Measurements from ENCODE around the gene VPS9D1. TPM values are rescaled to one million over a fixed set of nuclear protein-coding genes. Genes with fewer than 3 reads are reported as not detected.
A peak's percentile ranks its signal among the peaks of the same experiment; 100 is the strongest.
"Not testable (repeated sequence)": the region's sequence is repeated elsewhere in the genome, so short reads cannot be mapped to it uniquely, and the experiment has no call there.

Gene VPS9D1
- total RNA-seq, 1 donor from 2014 or later = 14.2 TPM

DNA sequence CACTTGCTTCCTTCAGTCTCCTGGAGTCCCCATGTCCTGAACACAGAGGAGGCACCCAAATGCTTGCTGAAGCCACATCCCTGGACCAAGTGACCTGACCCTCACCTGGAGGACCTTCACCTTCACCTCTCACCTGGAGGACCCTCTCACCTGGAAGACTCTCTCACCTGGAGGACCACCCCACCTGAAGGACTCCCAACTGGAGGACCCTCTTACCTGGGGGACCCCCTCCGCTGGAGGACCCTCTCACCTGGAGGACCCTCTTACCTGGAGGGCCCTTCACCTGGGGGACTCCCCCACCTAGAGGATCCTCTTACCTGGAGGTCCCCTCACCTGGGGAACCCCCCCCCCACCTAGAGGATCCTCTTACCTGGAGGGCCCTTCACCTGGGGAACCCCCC is 34.8 kb downstream of the VPS9D1 start:
- ATAC-seq (peak; percentile 14), DNase-seq (ENCODE audit: low spot score) (no peak)
- intact Hi-C loops (cut with DNase I) = no loop called here

DNA sequence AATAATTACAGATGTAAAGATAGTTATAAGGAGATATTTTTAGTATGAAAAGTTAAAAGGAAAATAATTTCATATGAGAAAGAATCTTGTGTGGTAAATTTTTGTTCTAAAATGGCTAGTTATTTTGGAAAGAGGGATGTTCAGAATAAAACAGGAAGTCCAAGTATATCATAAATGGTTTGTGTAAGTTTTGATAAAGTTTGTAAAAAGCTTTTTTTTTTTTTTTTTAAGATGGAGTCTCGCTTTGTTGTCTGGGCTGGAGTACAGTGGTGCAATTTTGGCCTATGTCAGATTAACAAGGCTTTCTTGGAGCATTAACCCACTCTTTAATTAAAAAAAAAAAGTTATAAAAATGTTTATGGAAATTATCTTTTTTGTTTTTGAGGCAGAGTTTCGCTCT is 42.4 kb downstream of the VPS9D1 start:
- DNase-seq (ENCODE audit: low spot score) (no peak), ATAC-seq (no peak)
- intact Hi-C loops (cut with DNase I) = no loop called here

DNA sequence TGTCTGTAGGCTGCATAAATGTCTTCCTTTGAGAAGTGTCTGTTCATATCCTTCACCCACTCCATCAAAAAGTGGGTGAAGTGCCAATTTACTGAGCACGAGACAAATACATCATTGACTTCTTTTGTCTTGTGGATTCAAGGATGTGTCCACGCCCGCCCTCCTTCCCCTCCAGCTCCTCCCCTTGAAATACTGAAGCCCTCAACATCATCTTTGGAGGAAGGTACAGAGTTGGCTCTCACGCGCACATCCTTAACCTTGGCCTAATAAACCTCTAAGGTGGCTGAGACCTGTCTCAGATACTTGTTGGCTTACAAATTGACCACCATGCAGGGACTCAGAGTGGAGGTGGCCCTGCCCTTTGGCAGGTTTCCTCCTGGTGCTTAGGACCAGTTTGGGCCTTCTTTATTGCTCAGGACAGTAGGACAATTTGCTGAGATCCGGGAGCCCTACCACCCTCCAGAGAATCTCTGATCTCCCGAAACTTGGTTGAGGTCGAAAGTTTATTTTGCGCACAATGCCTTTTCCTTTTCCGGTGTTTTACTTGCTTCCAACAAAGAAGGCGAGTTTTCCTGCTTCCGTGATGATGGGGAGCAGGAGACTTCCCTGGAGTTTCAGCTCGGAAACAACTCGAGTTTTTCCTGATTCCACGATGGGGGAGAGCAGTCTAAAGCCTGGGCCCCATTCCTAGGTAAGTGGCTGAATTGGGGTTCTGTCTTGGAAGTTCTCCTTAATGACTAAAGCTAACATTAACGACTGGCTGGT is 48.3 kb downstream of the VPS9D1 start:
- no peak for ATAC-seq
- intact Hi-C loops (cut with DNase I) = no loop called here

DNA sequence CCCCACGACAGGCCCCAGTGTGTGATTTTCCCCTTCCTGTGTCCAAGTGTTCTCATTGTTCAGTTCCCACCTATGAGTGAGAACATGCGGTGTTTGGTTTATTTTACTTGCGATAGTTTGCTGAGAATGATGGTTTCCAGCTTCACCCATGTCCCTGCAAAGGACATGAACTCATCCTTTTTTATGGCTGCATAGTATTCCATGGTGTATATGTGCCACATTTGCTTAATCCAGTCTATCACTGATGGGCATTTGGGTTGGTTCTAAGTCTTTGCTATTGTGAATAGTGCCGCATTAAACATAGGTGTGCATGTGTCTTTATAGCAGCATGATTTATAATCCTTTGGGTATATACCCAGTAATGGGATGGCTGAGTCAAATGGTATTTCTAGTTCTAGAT is 49.1 kb downstream of the VPS9D1 start:
- intact Hi-C loops (cut with DNase I); ATAC-seq; DNase-seq (ENCODE audit: low spot score): not testable (repeated sequence)

More for the DNA sequence above, 48.3 kb downstream of the VPS9D1 start:
- no peak for DNase-seq (ENCODE audit: low spot score)

DNA sequence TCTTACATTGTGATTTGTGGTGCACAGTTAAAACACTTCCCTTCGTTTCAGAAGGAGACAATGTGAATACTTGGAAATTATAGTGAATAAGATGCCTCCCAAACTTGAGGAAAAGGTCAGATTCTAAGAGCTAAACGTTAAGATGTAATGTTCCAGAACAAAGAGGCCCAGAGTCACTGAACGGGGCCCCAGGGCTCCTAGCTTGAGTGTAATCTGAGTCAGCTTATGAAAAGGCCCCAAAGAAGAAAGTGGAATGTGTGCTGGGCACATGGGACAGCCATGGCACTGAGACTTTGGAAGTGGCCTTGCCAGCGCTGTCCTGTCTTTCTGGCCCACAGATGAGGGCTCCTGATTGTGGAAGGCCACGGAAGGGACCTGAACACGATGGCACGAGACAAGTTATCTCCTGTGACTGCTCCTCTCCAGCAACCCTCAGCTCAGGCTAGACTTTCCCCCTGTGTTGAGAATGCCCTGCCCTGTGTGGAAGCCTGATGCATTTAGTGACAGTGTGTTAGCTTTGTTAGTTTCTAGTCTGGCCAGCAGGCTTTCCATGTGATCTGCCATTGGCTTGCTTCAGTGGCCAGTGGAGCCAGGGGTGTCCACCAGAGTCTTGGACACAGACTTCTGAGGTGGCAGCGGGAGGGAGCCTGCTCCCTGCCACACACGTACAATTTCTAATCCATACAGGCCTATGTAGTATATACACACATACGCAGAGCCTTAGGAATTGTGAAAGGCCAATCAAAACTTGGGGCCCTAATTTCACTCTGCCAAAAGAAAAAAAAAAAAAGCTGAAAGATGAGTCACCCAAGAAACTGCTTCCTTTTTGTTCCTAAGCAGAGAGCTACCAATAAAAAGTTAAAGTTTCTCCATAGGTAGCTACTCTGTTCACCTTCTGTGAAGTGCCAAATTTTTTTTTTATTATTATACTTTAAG is 49.9 kb downstream of the VPS9D1 start:
- no peak for ATAC-seq
- intact Hi-C loops (cut with DNase I) = no loop called here
- no peak for DNase-seq (ENCODE audit: low spot score)

DNA sequence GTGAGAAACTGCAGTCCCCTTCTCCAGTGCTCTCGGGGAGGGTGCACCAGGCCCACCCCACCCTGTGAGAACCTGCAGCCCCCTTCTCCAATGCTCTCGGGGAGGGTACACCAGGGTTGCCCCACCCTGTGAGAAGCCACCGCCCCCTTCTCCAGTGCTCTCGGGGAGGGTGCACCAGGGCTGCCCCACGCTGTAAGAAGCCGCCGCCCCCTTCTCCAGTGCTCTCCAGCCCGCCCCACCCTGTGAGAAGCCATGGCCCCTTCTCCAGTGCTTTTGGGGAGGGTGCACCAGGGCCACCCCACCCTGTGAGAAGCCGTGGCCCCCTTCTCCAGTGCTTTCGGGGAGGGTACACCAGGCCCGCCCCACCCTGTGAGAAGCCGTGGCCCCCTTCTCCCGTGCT is 50.9 kb downstream of the VPS9D1 start:
- DNase-seq (ENCODE audit: low spot score) (no peak), ATAC-seq (no peak)
- intact Hi-C loops (cut with DNase I) = no loop called here

DNA sequence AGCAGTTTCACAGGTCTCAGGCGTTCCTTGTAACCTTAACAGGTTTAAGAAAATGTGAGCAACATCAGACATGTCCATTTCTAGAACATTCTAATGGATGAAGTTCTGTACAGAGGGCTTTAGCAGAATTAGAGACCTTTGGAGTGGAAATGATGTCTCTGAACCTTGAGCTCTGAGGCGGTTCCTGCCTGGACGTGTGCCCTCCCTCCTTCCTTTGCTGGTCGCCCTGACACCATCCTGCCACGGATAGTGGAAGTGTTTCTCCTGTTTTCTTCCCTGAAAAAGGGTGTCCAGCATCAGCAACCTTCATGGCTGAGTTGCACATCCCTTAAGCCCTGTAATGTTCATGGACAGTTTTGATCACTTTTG is 51.9 kb downstream of the VPS9D1 start:
- DNase-seq (ENCODE audit: low spot score) (no peak), ATAC-seq (no peak)
- intact Hi-C loops (cut with DNase I) = no loop called here

DNA sequence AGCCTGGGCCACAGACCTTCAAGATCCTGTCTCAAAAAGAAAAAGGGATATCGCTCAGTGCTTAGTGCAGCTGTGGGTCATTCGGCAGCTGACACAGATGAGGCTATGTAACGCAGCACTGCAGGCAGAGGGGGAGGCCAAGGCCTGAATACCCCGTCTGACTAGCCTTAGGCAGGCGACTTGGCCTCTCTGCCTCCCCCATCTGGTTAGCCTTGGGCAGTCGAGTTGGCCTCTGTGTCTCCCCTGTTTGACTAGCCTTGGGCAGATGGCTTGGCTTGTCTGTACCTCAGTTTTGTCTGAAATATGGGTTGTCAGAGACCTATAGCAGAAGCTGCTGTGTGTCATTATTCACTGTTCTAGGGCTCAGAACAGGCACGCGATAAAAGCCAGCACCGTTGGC is 53.1 kb downstream of the VPS9D1 start:
- DNase-seq (ENCODE audit: low spot score) (no peak), ATAC-seq (no peak)
- intact Hi-C loops (cut with DNase I) = no loop called here

DNA sequence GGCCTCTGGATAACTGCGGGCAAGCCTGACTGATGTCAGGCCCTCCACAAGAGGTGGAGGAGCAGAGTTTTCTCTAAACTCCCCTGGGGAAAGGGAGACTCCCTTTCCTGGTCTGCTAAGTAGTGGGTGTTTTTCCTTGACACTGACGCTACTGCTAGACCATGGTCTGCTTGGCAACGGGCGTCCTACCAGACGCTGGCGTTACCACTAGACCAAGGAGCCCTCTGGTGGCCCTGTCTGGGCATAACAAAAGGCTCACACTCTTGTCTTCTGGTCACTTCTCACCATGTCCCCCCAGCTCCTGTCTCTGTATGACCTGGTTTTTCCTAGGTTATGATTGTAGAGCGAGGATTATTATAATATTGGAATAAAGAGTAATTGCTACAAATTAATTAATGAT is 53.7 kb downstream of the VPS9D1 start:
- ATAC-seq; DNase-seq (ENCODE audit: low spot score); intact Hi-C loops (cut with DNase I): not testable (repeated sequence)

DNA sequence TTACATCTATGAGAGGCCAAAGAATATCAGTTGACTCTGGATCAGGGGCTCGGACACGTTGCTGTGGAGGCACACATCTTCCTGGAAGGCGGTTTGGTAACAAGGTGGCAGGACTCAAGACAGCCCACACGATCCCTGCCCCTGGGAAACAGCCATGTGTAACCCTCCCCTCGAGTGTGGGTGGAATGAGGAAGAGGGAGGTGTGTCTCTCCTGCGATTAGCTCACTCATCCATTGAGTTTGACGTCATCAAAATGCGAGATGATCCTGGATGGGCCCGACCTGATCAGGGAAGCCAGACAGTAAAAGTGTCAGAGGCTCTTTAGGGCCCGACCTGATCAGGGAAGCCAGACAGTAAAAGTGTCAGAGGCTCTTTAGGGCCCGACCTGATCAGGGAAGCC is 56.5 kb downstream of the VPS9D1 start:
- DNase-seq (ENCODE audit: low spot score); intact Hi-C loops (cut with DNase I): not testable (repeated sequence)

DNA sequence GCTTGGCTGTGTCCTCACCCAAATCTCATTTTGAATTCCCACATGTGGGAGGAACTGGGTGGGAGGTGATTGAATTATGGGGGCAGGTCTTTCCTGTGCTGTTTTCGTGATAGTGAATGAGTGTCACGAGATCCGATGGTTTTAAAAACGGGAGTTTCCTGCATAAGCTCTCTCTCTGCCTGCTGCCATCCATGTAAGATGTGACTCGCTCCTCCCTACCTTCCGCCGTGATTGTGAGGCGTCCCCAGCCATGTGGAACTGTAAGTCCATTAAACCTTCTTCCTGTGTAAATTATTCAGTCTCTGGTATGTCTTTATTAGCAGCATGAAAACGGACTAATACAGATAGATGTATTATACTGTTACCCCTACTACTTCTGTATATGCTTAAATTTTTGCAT is 59.5 kb downstream of the VPS9D1 start:
- intact Hi-C loops (cut with DNase I) = no loop called here
- DNase-seq (ENCODE audit: low spot score) = no peak
- no peak for ATAC-seq

More for the DNA sequence above, 56.5 kb downstream of the VPS9D1 start:
- ATAC-seq = not testable (repeated sequence)

DNA sequence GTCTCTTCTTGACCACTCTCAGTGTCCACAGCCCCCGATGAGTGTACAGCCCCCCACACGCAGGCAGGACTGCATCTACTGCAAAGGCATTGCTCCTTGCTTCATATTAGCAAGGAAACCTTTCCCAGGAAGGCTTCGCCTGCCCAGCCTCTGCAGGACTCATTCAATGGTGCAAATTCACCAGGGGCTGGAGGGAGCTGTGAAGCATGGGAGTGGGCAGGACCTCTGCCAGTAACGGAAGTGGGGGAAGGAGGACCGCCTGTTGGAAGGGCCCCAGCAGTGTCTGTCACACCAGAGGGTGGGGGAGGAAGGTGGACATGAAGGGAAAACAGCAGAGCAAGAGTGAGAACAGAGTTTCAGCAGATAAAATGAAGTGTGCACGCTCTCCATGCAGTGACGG is 60.6 kb downstream of the VPS9D1 start:
- intact Hi-C loops (cut with DNase I) = no loop called here
- ATAC-seq (no peak), DNase-seq (ENCODE audit: low spot score) (no peak)

DNA sequence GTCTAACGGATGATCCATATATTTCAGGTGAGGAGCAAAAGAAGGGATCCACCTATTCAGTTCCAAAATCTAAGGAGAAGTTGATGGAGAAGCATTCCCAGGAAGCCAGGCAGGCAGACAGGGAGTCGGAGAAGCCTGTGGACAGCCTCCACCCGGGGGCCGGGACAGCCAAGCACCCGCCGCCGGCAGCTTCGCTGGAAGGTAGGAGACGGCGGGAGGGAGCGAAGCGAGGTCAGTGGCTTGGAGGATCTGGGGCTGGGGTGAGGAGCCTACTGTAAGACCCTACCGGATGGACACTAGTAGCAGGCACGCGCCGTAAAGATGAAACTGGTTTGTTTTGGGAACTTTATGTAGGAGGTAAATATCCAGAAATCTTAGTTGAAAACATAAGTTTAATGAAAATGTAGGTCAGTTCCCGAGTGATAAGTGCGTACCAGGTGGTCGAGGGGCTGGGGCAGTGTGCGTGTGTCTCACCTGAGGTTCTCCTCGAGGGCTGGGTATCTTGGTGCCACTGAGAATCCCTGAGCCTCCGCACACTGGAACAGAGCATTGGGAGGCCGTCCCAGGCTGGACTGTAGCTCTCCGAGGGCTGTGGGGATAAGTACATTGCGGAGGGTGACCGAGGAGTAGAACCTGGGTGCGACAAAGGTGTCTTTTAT is 62.3 kb downstream of the VPS9D1 start:
- DNase-seq (ENCODE audit: low spot score) (no peak), ATAC-seq (no peak)
- intact Hi-C loops (cut with DNase I) = no loop called here

DNA sequence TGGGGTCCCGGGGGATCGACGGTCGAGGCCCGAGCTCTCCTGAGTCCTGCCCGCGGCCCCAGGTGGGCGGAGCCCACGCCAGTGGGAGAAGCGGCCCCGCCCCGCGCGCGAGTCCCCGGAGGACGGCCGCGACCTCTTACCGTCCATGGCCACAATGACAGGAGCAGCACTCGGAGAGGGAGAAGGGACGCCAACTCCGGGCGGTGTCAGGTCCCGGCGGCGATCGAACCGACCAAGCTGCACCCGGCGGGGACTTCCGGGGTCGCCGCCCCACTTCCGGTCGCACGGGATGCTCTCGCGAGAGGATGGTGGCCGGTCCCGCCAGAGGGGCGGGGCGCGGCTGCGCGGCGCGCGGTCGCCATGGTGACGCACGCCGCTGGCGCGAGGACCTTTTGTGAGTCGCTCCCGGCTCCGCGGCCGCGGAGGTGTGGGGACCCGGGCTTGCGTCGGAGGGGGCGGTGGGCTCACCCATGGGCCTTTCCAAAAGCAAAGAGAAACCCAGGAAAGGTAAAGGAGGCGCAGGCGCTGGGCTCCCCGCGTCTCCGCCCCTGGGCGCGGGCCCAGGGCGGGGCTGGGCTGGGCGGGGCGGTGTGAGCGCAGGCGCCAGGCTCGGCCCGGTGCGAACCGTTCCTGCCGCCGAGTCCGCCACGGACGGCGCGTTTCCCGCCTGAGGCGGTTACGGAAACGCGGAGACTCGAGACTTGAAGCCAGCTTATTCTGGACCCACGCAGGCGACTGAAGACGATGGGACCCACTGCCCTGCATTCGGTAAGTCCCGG is 63.1 kb downstream of the VPS9D1 start, which contains the start of the genes CHMP1A and SPATA33:
Gene CHMP1A, minus strand, starts transcription at position 267 of the 779 bp plus-strand sequence. Its CDS starts 120 bp downstream, at position 147.
Gene SPATA33, plus strand, starts transcription at position 395 of the 779 bp plus-strand sequence. Its CDS starts 76 bp downstream, at position 471.
- ATAC-seq (peak; percentile 98), DNase-seq (ENCODE audit: low spot score) (peak; percentile 95)
- intact Hi-C loops (cut with DNase I) = no loop called here

Other genes with a start within 250 kb of the VPS9D1 start
- 140 TPM for gene ANKRD11, start 230.3 kb downstream of the VPS9D1 start, total RNA-seq
- gene SPG7, start 212.5 kb downstream of the VPS9D1 start, total RNA-seq = 104 TPM
- 1,500 TPM for gene RPL13, start 160.2 kb downstream of the VPS9D1 start, total RNA-seq
- not detected for gene CPNE7, start 145.1 kb downstream of the VPS9D1 start, total RNA-seq
- gene DPEP1, start 107.3 kb downstream of the VPS9D1 start, total RNA-seq = not detected
- 55.8 TPM for gene CHMP1A, start 63.2 kb downstream of the VPS9D1 start, total RNA-seq
- 6.5 TPM for gene SPATA33, start 63.1 kb downstream of the VPS9D1 start, total RNA-seq
- 58.8 TPM for gene CDK10, start 34.2 kb downstream of the VPS9D1 start, total RNA-seq
- 10.6 TPM for gene SPATA2L, start 19.2 kb downstream of the VPS9D1 start, total RNA-seq
- gene ZNF276, start 639 bp upstream of the VPS9D1 start, total RNA-seq = 39.8 TPM
- 5.3 TPM for gene FANCA, start 95.7 kb upstream of the VPS9D1 start, total RNA-seq
- 3.2 TPM for gene SPIRE2, start 107.6 kb upstream of the VPS9D1 start, total RNA-seq
- gene TCF25, start 152.7 kb upstream of the VPS9D1 start, total RNA-seq = 206 TPM
- 5.8 TPM for gene MC1R, start 198.0 kb upstream of the VPS9D1 start, total RNA-seq
- 2.0 TPM for gene TUBB3, start 202.4 kb upstream of the VPS9D1 start, total RNA-seq
- gene DEF8, start 227.9 kb upstream of the VPS9D1 start, total RNA-seq = 60.2 TPM

Data from sciatic nerve (tissue), 2 donors.